T-helper 1 cell treated with Interleukin-12 subunit alpha and Interleukin-12 subunit beta and Interleukin-4 antibody, amounts not matched to agents 30 μg/mL and 1 μg/mL, for 36 hours (primary cell): ENCODE measurements around the gene OR4D1.
"Not testable (repeated sequence)": the region's sequence is repeated elsewhere in the genome, so short reads cannot be mapped to it uniquely, and the experiment has no call there.

Source experiments
- H3K27ac Mint-ChIP-seq: one replicate; pipeline ENCODE4 v1.8.0; 2021; ENCODE audit warnings: mild to moderate bottlenecking, mixed read lengths
- H3K27me3 Mint-ChIP-seq: one replicate; pipeline ENCODE4 v1.8.0; 2021; ENCODE audit warnings: low read depth, mixed read lengths
- H3K36me3 Mint-ChIP-seq: one replicate; pipeline ENCODE4 v1.8.0; 2021; ENCODE audit warnings: low read depth, mixed read lengths
- H3K4me1 Mint-ChIP-seq: one replicate; pipeline ENCODE4 v1.8.0; 2021; ENCODE audit warnings: low read depth, mixed read lengths
- H3K4me3 Mint-ChIP-seq: one replicate; pipeline ENCODE4 v1.8.0; 2021; ENCODE audit warnings: mild to moderate bottlenecking, moderate library complexity, mixed read lengths
- H3K9me3 Mint-ChIP-seq: one replicate; pipeline ENCODE4 v1.8.0; 2021; ENCODE audit warnings: mixed read lengths

OR4D1 gene

GRCh38 chr17:58147930-58148434 is at the start of gene OR4D1:
Gene OR4D1, plus strand, starts transcription at chr17:58148384. Its CDS starts 6,770 bp downstream, at chr17:58155154.
- Mint-ChIP-seq H3K36me3 (peaks cover 15% of the 10 kb centered on the region), H3K27ac (no peak within 1 kb of the TSS), H3K9me3 (peaks cover 35% of the 10 kb centered on the region), H3K27me3 (peaks cover 77% of the 10 kb centered on the region), H3K4me1 (peaks cover 9% of the 10 kb centered on the region), H3K4me3 (no peak within 1 kb of the TSS)

- Mint-ChIP-seq H3K9me3 (no peaks in the 10 kb centered on the region), H3K27ac (no peak overlapping the region), H3K4me1 (no peaks in the 10 kb centered on the region), H3K36me3 (no peaks in the 10 kb centered on the region), H3K27me3 (peaks cover 17% of the 10 kb centered on the region), H3K4me3 (no peak overlapping the region)
Observed at GRCh38 chr17:58100506-58100905, 47.7 kb upstream of the OR4D1 start.

- H3K27me3 Mint-ChIP-seq, result peaks cover 17% of the 10 kb centered on the region
- not testable (repeated sequence) for H3K36me3 Mint-ChIP-seq, H3K4me3 Mint-ChIP-seq, H3K27ac Mint-ChIP-seq, H3K4me1 Mint-ChIP-seq, H3K9me3 Mint-ChIP-seq
Observed at GRCh38 chr17:58101898-58102297, 46.3 kb upstream of the OR4D1 start.

- Mint-ChIP-seq H3K9me3 (no peaks in the 10 kb centered on the region), H3K4me1 (no peaks in the 10 kb centered on the region), H3K36me3 (no peaks in the 10 kb centered on the region), H3K27me3 (peaks cover 17% of the 10 kb centered on the region), H3K27ac (no peak overlapping the region), H3K4me3 (no peak overlapping the region)
Observed at GRCh38 chr17:58105093-58105492, 43.1 kb upstream of the OR4D1 start.

GRCh38 chr17:58107306-58107705 is 40.9 kb upstream of the OR4D1 start:
- Mint-ChIP-seq H3K27me3 (peaks cover 12% of the 10 kb centered on the region), H3K36me3 (no peaks in the 10 kb centered on the region), H3K4me3 (no peak overlapping the region), H3K9me3 (no peaks in the 10 kb centered on the region), H3K4me1 (no peaks in the 10 kb centered on the region), H3K27ac (no peak overlapping the region)

GRCh38 chr17:58109197-58109596 is 39.0 kb upstream of the OR4D1 start:
- peaks cover 7% of the 10 kb centered on the region for H3K27me3 Mint-ChIP-seq
- H3K4me1 Mint-ChIP-seq, result no peaks in the 10 kb centered on the region
- no peak overlapping the region for H3K27ac Mint-ChIP-seq
- no peaks in the 10 kb centered on the region for H3K9me3 Mint-ChIP-seq
- H3K36me3 Mint-ChIP-seq, result no peaks in the 10 kb centered on the region
- no peak overlapping the region for H3K4me3 Mint-ChIP-seq

GRCh38 chr17:58110012-58110411 is 38.2 kb upstream of the OR4D1 start:
- Mint-ChIP-seq H3K4me1 (no peaks in the 10 kb centered on the region), H3K36me3 (no peaks in the 10 kb centered on the region), H3K4me3 (no peak overlapping the region), H3K9me3 (no peaks in the 10 kb centered on the region), H3K27me3 (peaks cover 4% of the 10 kb centered on the region), H3K27ac (no peak overlapping the region)

- H3K4me1 Mint-ChIP-seq, result no peaks in the 10 kb centered on the region
Observed at GRCh38 chr17:58111676-58112075, 36.5 kb upstream of the OR4D1 start.

GRCh38 chr17:58112970-58113631 is 35.1 kb upstream of the OR4D1 start:
- Mint-ChIP-seq H3K27me3 (peaks cover 4% of the 10 kb centered on the region), H3K36me3 (no peaks in the 10 kb centered on the region), H3K27ac (no peak overlapping the region), H3K9me3 (no peaks in the 10 kb centered on the region), H3K4me1 (no peaks in the 10 kb centered on the region), H3K4me3 (no peak overlapping the region)

More at GRCh38 chr17:58111676-58112075, 36.5 kb upstream of the OR4D1 start:
- Mint-ChIP-seq H3K9me3 (no peaks in the 10 kb centered on the region), H3K4me3 (no peak overlapping the region), H3K27ac (no peak overlapping the region), H3K27me3 (peaks cover 4% of the 10 kb centered on the region), H3K36me3 (no peaks in the 10 kb centered on the region)

GRCh38 chr17:58113947-58114346 is 34.2 kb upstream of the OR4D1 start:
- Mint-ChIP-seq H3K27me3 (peaks cover 6% of the 10 kb centered on the region), H3K9me3 (no peaks in the 10 kb centered on the region), H3K4me1 (no peaks in the 10 kb centered on the region), H3K27ac (no peak overlapping the region), H3K4me3 (no peak overlapping the region), H3K36me3 (no peaks in the 10 kb centered on the region)

GRCh38 chr17:58117382-58117781 is 30.8 kb upstream of the OR4D1 start:
- peaks cover 3% of the 10 kb centered on the region for H3K4me1 Mint-ChIP-seq
- H3K9me3 Mint-ChIP-seq, result no peaks in the 10 kb centered on the region
- no peak overlapping the region for H3K27ac Mint-ChIP-seq
- H3K27me3 Mint-ChIP-seq, result peaks cover 8% of the 10 kb centered on the region
- H3K36me3 Mint-ChIP-seq, result no peaks in the 10 kb centered on the region
- H3K4me3 Mint-ChIP-seq, result no peak overlapping the region

- Mint-ChIP-seq H3K27me3 (peaks cover 12% of the 10 kb centered on the region), H3K4me1 (peaks cover 3% of the 10 kb centered on the region), H3K4me3 (no peak overlapping the region), H3K9me3 (no peaks in the 10 kb centered on the region), H3K27ac (no peak overlapping the region), H3K36me3 (no peaks in the 10 kb centered on the region)
Observed at GRCh38 chr17:58119491-58119890, 28.7 kb upstream of the OR4D1 start.

GRCh38 chr17:58120195-58120822 is 27.9 kb upstream of the OR4D1 start:
- Mint-ChIP-seq H3K4me3 (no peak overlapping the region), H3K36me3 (no peaks in the 10 kb centered on the region), H3K4me1 (peaks cover 3% of the 10 kb centered on the region), H3K27me3 (peaks cover 12% of the 10 kb centered on the region), H3K9me3 (no peaks in the 10 kb centered on the region), H3K27ac (no peak overlapping the region)

- Mint-ChIP-seq H3K36me3 (no peaks in the 10 kb centered on the region), H3K27ac (no peak overlapping the region)
Observed at GRCh38 chr17:58121925-58122324, 26.3 kb upstream of the OR4D1 start.

GRCh38 chr17:58127846-58128245 is 20.3 kb upstream of the OR4D1 start:
- Mint-ChIP-seq H3K27me3 (peaks cover 52% of the 10 kb centered on the region), H3K9me3 (no peaks in the 10 kb centered on the region), H3K4me3 (no peak overlapping the region), H3K27ac (no peak overlapping the region), H3K36me3 (no peaks in the 10 kb centered on the region), H3K4me1 (peaks cover 3% of the 10 kb centered on the region)

More at GRCh38 chr17:58121925-58122324, 26.3 kb upstream of the OR4D1 start:
- Mint-ChIP-seq H3K4me1 (peaks cover 3% of the 10 kb centered on the region), H3K27me3 (peaks cover 19% of the 10 kb centered on the region), H3K9me3 (no peaks in the 10 kb centered on the region), H3K4me3 (no peak overlapping the region)
